ENCODE results near the gene CYLD.

Gene CYLD

DNA sequence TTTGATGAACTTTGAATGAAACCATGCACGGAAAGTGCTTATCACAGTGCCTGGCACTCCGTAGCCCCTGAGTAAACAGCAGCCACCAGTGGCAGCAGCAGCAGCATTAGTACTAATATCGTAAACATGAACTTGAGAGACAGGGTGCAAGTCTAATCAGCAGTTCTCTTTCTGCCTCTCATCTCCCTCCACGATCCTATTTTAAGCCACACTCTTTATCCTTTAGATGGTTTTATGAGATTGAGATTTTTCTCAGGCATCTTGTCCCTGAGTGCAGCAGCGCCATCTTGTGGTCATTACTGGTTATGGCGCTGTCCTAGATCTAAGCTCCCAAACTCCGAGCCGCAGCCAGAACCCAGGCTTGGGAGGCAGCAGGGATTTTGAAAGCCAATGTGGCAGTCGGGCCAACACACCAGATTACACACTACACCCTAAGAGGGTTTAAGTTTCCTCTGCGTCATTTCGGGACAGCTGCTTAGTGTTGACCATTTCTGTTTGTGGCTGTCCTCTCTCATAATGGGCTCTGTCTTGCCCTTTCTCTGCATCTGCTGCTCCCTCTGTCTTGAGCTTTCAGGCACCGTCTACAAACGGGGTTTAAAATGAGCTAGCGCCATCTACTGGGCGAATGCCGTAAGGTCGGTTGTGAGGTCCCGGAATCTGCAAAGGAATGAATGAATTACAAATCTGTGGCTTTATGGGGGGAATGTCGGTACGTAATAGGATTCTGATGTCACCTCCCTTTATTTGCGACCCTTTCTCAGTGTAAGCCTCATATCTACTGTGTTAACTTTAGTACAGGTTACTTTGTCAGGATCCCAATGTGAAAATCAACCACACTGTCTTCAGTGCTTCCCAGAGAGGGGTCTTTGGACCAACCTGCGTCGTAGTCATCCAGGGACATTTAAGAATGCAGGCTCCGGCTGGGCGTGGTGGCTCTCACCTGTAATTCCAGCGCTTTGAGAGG is 64.5 kb downstream of the CYLD start:
- no peaks in the 10 kb centered on the region for H3K36me3 ChIP-seq (ENCODE audit: insufficient read depth, low read length)
- H3K27ac ChIP-seq = no peak overlapping the region

DNA sequence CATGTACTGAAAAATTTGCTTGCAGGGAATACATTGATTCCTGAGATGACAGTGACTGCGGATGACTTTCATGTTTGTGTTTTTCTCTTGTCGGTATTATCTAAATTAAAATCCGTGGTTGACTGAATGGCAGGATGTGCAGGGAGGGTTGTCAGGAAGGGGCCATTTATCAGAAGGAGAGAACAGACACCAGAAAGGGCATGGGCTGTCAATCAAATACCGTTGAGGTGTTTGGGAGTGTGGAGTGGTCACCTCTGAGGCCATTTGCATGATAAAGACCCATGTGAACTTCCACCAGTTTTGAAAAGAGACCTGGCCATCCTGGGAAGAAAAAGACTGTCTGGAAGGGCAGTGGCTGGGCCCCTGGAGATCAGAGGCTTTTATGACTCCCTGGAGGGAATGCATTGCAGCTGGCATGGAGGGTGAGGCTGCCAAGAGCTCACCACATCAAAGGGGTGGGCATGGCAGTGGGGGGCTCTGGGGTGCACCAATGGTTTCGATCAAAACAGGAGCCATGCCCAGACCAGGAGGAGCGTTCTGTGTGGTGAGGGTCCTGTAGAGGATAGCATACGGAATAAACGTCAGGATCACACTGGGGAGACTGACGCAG is 67.1 kb downstream of the CYLD start:
- Histone ChIP-seq H3K9ac (ENCODE audit: insufficient read length) (no peak overlapping the region), H3K4me3 (no peak overlapping the region), H3K36me3 (ENCODE audit: insufficient read depth, low read length) (no peaks in the 10 kb centered on the region), H3K27ac (no peak overlapping the region), H3K9me3 (ENCODE audit: low read depth, low read length) (no peaks in the 10 kb centered on the region)
- TF ChIP-seq FOXP2 (optimal IDR thresholded peaks at IDR 0.05; ENCODE audit: control extremely low read depth, extremely low read length, insufficient read depth) (no peak), EZH2 (IDR thresholded peaks at IDR 0.05) (no peak), POLR2AphosphoS5 (IDR thresholded peaks at IDR 0.05; ENCODE audit: borderline replicate concordance, low read depth, low read length) (no peak)
- DNase-seq (ENCODE audit: low read depth, low spot score) = no peak

More for the DNA sequence above, 64.5 kb downstream of the CYLD start:
- DNase-seq (ENCODE audit: low read depth, low spot score) = peak; percentile 59
- Histone ChIP-seq H3K9ac (ENCODE audit: insufficient read length) (no peak overlapping the region), H3K9me3 (ENCODE audit: low read depth, low read length) (no peaks in the 10 kb centered on the region), H3K4me3 (peak overlapping the region; percentile 71)
- TF ChIP-seq POLR2AphosphoS5 (IDR thresholded peaks at IDR 0.05; ENCODE audit: borderline replicate concordance, low read depth, low read length) (no peak), FOXP2 (optimal IDR thresholded peaks at IDR 0.05; ENCODE audit: control extremely low read depth, extremely low read length, insufficient read depth) (no peak), EZH2 (IDR thresholded peaks at IDR 0.05) (no peak)

DNA sequence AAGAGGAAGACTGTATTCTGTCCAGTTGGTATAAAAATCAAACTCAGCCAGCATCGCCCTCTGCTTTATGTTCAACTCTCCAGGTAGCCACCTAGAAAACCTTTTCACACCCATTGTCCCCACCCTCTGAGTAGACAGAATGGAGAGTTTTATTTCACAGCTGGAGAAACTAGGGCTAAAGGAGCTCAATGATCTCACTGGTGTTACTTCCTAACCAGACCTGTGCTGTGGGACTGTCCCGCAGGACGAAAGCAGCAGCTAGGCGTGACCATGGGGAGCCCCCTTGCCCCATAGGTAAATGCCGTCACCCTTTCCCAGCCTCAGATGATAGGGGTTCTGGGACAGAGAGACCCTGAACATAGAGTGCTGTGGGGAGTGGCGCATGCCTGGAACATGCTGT is 67.7 kb downstream of the CYLD start:
- H3K9ac ChIP-seq (ENCODE audit: insufficient read length) = no peak overlapping the region
- no peak overlapping the region for H3K27ac ChIP-seq
- no peak overlapping the region for H3K4me3 ChIP-seq
- no peak for TF ChIP-seq POLR2AphosphoS5 (IDR thresholded peaks at IDR 0.05; ENCODE audit: borderline replicate concordance, low read depth, low read length)
- no peak for TF ChIP-seq FOXP2 (optimal IDR thresholded peaks at IDR 0.05; ENCODE audit: control extremely low read depth, extremely low read length, insufficient read depth)
- TF ChIP-seq EZH2 (IDR thresholded peaks at IDR 0.05) = no peak
- no peaks in the 10 kb centered on the region for H3K9me3 ChIP-seq (ENCODE audit: low read depth, low read length)
- H3K36me3 ChIP-seq (ENCODE audit: insufficient read depth, low read length) = no peaks in the 10 kb centered on the region
- DNase-seq (ENCODE audit: low read depth, low spot score) = no peak

DNA sequence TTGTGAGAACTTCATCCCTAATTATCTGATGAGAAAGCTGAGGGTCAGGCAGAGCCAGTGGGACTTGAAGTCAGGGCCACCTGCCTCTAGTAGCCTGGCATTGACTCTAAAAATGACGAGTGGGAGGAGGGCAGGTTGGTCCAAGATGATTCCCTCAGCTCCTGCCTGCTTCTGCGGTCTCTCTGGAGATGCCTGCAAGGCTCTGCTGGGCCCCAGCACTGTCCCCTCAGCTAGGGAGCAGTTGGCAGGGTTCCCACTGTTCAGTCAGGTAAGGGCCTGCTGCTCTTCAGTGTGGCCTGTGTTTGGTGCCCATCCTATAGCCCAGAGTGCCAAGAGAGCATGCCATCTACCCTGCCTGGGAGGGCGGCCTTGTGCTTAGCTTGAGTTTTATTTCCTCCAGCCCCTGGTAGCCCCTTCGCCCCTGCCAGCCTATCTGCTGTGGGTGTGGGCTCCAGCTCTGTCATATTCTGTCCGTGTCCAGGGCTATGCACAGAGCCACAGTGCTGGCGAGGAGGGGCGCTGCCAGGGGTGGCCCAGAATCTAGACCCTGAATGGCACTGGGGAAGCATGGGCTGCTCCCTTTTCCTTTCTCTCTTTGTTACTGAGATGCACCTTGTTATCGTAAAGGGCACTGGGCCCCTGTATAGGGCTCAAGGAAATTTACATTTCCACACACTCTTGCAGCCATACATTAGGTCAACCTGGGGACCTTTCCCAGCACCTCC is 68.5 kb downstream of the CYLD start:
- Histone ChIP-seq H3K4me3 (no peak overlapping the region), H3K36me3 (ENCODE audit: insufficient read depth, low read length) (no peaks in the 10 kb centered on the region), H3K9ac (ENCODE audit: insufficient read length) (no peak overlapping the region), H3K27ac (no peak overlapping the region), H3K9me3 (ENCODE audit: low read depth, low read length) (no peaks in the 10 kb centered on the region)
- TF ChIP-seq EZH2 (IDR thresholded peaks at IDR 0.05) (no peak), FOXP2 (optimal IDR thresholded peaks at IDR 0.05; ENCODE audit: control extremely low read depth, extremely low read length, insufficient read depth) (no peak), POLR2AphosphoS5 (IDR thresholded peaks at IDR 0.05; ENCODE audit: borderline replicate concordance, low read depth, low read length) (no peak)
- DNase-seq (ENCODE audit: low read depth, low spot score) = no peak

DNA sequence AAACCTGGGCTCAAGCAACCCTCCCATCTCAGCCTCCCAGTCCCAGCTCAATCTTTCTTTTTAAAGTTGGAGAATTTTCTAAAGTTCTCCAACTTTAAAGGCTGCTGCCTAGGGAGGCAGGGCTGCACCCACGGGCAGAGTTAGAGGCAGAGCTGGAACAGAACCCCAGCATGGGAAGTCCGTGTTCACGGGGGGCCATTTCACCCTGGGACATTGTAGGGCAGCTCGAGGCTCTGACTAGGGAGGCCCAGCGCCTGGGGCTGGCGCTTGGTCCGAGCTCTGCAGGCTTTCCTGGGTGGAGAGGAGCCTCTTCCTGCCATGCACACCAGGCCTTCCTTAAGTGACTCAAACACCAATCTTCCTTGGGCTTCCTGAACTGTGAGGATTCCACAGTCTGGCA is 70.2 kb downstream of the CYLD start:
- TF ChIP-seq FOXP2 (optimal IDR thresholded peaks at IDR 0.05; ENCODE audit: control extremely low read depth, extremely low read length, insufficient read depth) = no peak
- no peak for TF ChIP-seq EZH2 (IDR thresholded peaks at IDR 0.05)
- no peak for TF ChIP-seq POLR2AphosphoS5 (IDR thresholded peaks at IDR 0.05; ENCODE audit: borderline replicate concordance, low read depth, low read length)
- no peaks in the 10 kb centered on the region for H3K9me3 ChIP-seq (ENCODE audit: low read depth, low read length)
- no peak overlapping the region for H3K27ac ChIP-seq
- no peak for DNase-seq (ENCODE audit: low read depth, low spot score)
- no peak overlapping the region for H3K4me3 ChIP-seq
- no peaks in the 10 kb centered on the region for H3K36me3 ChIP-seq (ENCODE audit: insufficient read depth, low read length)
- H3K9ac ChIP-seq (ENCODE audit: insufficient read length) = no peak overlapping the region

DNA sequence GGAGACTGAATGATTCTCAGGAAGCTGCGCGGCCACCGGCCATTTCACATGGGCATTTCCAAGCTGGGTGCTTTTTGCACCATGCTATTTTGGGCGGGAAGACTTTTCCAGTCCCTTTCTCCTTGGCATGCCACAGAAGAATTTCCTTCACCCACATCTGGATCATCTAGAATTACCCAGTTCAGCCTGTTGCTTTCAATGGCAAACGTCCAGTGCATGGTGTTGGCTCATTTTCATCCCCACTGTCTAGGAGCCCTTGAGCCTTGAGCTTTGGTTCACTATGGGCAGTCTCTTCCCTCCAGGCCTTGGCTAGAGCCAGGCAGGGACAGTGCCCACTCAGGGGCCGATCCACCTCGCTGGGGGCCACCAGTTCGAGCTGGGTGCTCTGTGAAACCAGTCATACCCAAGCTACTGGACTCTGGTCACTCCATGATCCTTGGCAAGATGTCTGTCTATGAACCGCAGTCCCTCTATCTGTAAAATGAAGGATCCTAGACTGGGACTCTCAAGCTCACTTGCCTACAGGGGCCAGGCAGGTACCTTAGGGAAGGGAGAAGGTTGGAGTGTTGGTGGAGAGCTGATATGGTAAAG is 71.1 kb downstream of the CYLD start:
- H3K9me3 ChIP-seq (ENCODE audit: low read depth, low read length) = no peaks in the 10 kb centered on the region
- no peaks in the 10 kb centered on the region for H3K36me3 ChIP-seq (ENCODE audit: insufficient read depth, low read length)
- TF ChIP-seq EZH2 (IDR thresholded peaks at IDR 0.05) (no peak), FOXP2 (optimal IDR thresholded peaks at IDR 0.05; ENCODE audit: control extremely low read depth, extremely low read length, insufficient read depth) (no peak), POLR2AphosphoS5 (IDR thresholded peaks at IDR 0.05; ENCODE audit: borderline replicate concordance, low read depth, low read length) (no peak)
- H3K4me3 ChIP-seq = no peak overlapping the region
- H3K9ac ChIP-seq (ENCODE audit: insufficient read length) = no peak overlapping the region
- no peak for DNase-seq (ENCODE audit: low read depth, low spot score)
- H3K27ac ChIP-seq = no peak overlapping the region

DNA sequence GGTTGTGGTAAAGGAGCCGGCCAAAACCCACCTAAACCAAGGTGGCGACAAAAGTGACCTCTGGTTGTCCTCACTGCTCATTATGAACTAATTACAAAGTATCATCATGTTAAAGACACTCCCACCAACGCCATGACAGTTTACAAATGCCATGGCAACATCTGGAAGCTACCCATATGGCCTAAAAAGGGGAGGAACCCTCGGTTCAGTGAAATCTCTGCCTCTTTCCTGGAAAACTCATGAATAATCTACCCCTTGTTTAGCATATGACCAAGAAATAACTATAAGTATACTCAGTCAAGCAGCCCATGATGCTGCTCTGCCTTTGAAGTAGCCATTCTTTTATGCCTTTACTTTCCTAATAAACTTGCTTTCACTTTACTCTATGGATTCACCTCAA is 72.2 kb downstream of the CYLD start:
- Histone ChIP-seq H3K27ac (no peak overlapping the region), H3K4me3 (no peak overlapping the region), H3K9ac (ENCODE audit: insufficient read length) (no peak overlapping the region), H3K9me3 (ENCODE audit: low read depth, low read length) (no peaks in the 10 kb centered on the region), H3K36me3 (ENCODE audit: insufficient read depth, low read length) (no peaks in the 10 kb centered on the region)
- TF ChIP-seq EZH2 (IDR thresholded peaks at IDR 0.05) = no peak
- no peak for TF ChIP-seq FOXP2 (optimal IDR thresholded peaks at IDR 0.05; ENCODE audit: control extremely low read depth, extremely low read length, insufficient read depth)
- TF ChIP-seq POLR2AphosphoS5 (IDR thresholded peaks at IDR 0.05; ENCODE audit: borderline replicate concordance, low read depth, low read length) = no peak
- DNase-seq (ENCODE audit: low read depth, low spot score) = no peak

DNA sequence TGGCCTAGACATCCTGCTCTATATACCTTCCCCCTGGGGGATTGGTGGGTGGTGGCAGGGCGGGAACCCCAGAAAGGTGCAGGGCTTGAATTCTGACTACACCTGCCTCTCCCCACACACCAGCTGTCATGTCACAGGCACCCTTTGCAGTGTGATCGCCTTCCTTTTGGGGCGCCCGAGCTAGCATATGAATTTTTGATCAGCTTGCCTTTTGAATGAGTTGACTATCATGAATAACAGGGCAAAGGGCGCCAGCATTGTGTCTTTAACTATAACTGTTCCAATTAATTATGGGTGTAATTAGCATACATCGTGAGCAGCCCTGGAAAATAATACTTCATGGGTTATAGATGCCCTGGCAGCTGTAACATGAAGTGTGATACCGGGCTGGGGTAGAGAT is 72.7 kb downstream of the CYLD start:
- no peak for DNase-seq (ENCODE audit: low read depth, low spot score)
- H3K36me3 ChIP-seq (ENCODE audit: insufficient read depth, low read length) = no peaks in the 10 kb centered on the region
- TF ChIP-seq POLR2AphosphoS5 (IDR thresholded peaks at IDR 0.05; ENCODE audit: borderline replicate concordance, low read depth, low read length) (no peak), EZH2 (IDR thresholded peaks at IDR 0.05) (no peak), FOXP2 (optimal IDR thresholded peaks at IDR 0.05; ENCODE audit: control extremely low read depth, extremely low read length, insufficient read depth) (no peak)
- no peak overlapping the region for H3K27ac ChIP-seq
- no peak overlapping the region for H3K4me3 ChIP-seq
- H3K9ac ChIP-seq (ENCODE audit: insufficient read length) = no peak overlapping the region
- H3K9me3 ChIP-seq (ENCODE audit: low read depth, low read length) = no peaks in the 10 kb centered on the region
